ENCODE results near the gene SMPD1.
"Not testable (repeated sequence)": the region's sequence is repeated elsewhere in the genome, so short reads cannot be mapped to it uniquely, and the experiment has no call there.

SMPD1 gene

DNA sequence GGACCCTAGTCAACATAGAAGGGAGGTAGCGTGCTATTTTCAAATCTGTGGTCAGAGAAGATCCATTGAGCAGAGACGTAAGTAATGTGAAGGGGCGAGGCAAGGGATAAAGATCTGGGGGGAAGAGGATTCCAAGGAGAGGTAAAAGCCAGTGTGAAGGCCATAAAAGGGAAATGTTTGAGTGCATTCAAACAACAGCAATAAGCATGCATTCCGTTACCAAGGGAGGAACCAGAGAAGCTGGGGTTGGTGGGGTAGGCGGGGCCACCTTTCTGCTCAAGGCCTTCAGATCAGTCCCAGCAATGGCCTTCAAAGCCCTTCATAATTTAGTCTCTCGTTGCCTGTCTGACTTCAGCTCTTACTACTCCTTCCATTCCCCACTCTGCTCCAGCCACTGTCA is 18.4 kb upstream of the SMPD1 start:
- Mint-ChIP-seq H3K9me3 (no peaks in the 10 kb centered on the region), H3K27me3 (ENCODE audit: low read depth) (no peaks in the 10 kb centered on the region), H3K27ac (no peak overlapping the region), H3K36me3 (ENCODE audit: low read depth) (no peaks in the 10 kb centered on the region), H3K4me3 (no peak overlapping the region), H3K4me1 (ENCODE audit: low read depth) (peaks cover 9% of the 10 kb centered on the region)

DNA sequence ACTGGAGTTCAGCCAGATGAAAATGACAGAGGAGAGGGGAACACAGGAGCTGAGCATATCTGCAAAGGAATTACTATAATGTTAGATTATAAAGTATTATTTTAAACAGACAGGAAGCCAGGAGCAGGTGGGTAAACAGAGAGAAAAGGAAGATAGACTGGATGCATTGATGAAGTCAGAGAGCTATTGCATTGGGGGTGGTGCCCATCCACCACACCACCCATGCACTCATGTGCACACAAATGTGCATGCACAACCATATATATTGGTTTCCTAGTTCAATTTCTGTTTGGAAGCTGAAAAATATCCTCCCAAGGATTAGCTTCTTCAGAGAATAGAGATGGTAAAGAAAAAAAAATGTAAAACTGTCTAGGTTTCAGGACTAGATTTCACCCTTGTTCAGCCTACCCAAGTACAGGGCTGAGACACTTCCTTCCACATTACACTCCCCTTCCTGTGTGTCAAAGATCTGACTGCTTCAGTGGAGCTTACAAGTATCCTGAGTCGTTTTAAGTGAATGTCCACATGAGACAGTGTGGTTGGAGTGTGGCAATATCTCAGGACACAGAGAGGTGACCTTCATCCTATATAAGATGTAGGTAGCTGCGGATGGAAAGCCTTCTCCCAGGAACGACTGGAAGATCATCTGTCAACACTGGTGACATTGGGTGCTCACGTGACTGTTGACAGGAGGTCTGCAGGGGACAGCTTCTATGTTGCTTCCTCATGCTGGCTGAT is 12.2 kb upstream of the SMPD1 start:
- Mint-ChIP-seq H3K9me3 (no peaks in the 10 kb centered on the region), H3K27me3 (ENCODE audit: low read depth) (no peaks in the 10 kb centered on the region), H3K27ac (peak overlapping the region; percentile 68), H3K4me1 (ENCODE audit: low read depth) (peaks cover 28% of the 10 kb centered on the region), H3K4me3 (peak overlapping the region; percentile 40), H3K36me3 (ENCODE audit: low read depth) (no peaks in the 10 kb centered on the region)

DNA sequence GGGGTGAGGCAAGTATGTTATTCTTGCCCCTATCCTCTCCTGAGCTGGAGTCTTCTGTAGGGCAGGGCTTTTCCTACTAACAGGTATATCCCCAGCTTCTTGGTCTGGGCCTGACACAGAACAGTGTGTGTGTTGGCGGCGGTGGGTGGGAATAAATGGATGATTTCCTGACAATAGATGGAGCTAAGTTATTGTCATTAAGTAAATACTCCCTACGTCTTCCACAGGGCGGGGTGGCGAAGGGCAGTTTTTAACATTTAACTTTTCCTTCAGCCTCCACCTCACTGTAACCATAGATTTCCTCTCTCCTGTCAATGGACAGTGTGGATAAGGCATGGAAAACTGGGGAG is 11.7 kb upstream of the SMPD1 start:
- Mint-ChIP-seq H3K27me3 (ENCODE audit: low read depth) (peaks cover 4% of the 10 kb centered on the region), H3K27ac (peak overlapping the region; percentile 68), H3K9me3 (no peaks in the 10 kb centered on the region), H3K4me3 (no peak overlapping the region), H3K4me1 (ENCODE audit: low read depth) (peaks cover 28% of the 10 kb centered on the region), H3K36me3 (ENCODE audit: low read depth) (no peaks in the 10 kb centered on the region)

- Mint-ChIP-seq H3K4me1 (ENCODE audit: low read depth) (peaks cover 15% of the 10 kb centered on the region), H3K4me3 (no peak overlapping the region), H3K27me3 (ENCODE audit: low read depth) (peaks cover 27% of the 10 kb centered on the region), H3K27ac (no peak overlapping the region), H3K36me3 (ENCODE audit: low read depth) (no peaks in the 10 kb centered on the region), H3K9me3 (no peaks in the 10 kb centered on the region)
These were observed 5.1 kb upstream of the SMPD1 start for GRCh38 chr11:6385046-6385777.

- Mint-ChIP-seq H3K9me3 (no peaks in the 10 kb centered on the region), H3K4me3 (no peak overlapping the region), H3K36me3 (ENCODE audit: low read depth) (peaks cover 8% of the 10 kb centered on the region), H3K27ac (no peak overlapping the region), H3K4me1 (ENCODE audit: low read depth) (peaks cover 25% of the 10 kb centered on the region), H3K27me3 (ENCODE audit: low read depth) (peaks cover 27% of the 10 kb centered on the region)
These were observed 2.3 kb upstream of the SMPD1 start for GRCh38 chr11:6387811-6388599.

DNA sequence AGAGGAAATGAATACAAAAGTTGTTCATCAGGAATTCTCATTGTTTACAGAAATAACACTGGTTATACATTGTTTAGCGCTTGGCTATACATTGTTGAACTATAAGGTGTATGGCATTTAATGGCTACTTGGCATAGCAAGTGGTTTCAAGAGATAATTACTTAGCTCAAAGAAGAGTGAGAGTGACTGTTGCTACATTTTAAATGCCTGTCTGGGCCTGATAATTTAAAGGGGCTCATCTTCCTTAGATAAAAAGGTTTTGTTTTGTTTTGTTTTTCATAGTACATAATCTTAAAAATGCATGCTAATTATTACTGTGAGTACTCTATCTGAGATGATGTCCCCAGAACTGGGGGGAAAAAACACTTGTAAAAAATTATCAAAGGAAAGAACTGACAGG is 1.5 kb upstream of the SMPD1 start:
- Mint-ChIP-seq H3K4me3 (peak overlapping the region; percentile 93), H3K9me3 (no peaks in the 10 kb centered on the region), H3K27ac (no peak overlapping the region), H3K4me1 (ENCODE audit: low read depth) (peaks cover 27% of the 10 kb centered on the region), H3K36me3 (ENCODE audit: low read depth) (peaks cover 14% of the 10 kb centered on the region), H3K27me3 (ENCODE audit: low read depth) (peaks cover 22% of the 10 kb centered on the region)

GRCh38 chr11:6390718-6391469 is 620 bp downstream of the SMPD1 start:
- H3K27ac Mint-ChIP-seq, result peak overlapping the region; percentile 63
- peaks cover 18% of the 10 kb centered on the region for H3K36me3 Mint-ChIP-seq (ENCODE audit: low read depth)
- H3K27me3 Mint-ChIP-seq (ENCODE audit: low read depth), result peaks cover 14% of the 10 kb centered on the region
- peak overlapping the region; percentile 93 for H3K4me3 Mint-ChIP-seq
- H3K4me1 Mint-ChIP-seq (ENCODE audit: low read depth), result peaks cover 24% of the 10 kb centered on the region
- H3K9me3 Mint-ChIP-seq, result no peaks in the 10 kb centered on the region

DNA sequence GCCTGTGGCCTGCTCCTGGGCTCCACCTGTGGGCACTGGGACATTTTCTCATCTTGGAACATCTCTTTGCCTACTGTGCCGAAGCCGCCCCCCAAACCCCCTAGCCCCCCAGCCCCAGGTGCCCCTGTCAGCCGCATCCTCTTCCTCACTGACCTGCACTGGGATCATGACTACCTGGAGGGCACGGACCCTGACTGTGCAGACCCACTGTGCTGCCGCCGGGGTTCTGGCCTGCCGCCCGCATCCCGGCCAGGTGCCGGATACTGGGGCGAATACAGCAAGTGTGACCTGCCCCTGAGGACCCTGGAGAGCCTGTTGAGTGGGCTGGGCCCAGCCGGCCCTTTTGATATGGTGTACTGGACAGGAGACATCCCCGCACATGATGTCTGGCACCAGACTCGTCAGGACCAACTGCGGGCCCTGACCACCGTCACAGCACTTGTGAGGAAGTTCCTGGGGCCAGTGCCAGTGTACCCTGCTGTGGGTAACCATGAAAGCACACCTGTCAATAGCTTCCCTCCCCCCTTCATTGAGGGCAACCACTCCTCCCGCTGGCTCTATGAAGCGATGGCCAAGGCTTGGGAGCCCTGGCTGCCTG is 1.4 kb downstream of the SMPD1 start:
- H3K27ac Mint-ChIP-seq, result no peak overlapping the region
- peaks cover 24% of the 10 kb centered on the region for H3K36me3 Mint-ChIP-seq (ENCODE audit: low read depth)
- peak overlapping the region; percentile 93 for H3K4me3 Mint-ChIP-seq
- H3K4me1 Mint-ChIP-seq (ENCODE audit: low read depth), result peaks cover 24% of the 10 kb centered on the region
- H3K27me3 Mint-ChIP-seq (ENCODE audit: low read depth), result peaks cover 14% of the 10 kb centered on the region
- no peaks in the 10 kb centered on the region for H3K9me3 Mint-ChIP-seq

DNA sequence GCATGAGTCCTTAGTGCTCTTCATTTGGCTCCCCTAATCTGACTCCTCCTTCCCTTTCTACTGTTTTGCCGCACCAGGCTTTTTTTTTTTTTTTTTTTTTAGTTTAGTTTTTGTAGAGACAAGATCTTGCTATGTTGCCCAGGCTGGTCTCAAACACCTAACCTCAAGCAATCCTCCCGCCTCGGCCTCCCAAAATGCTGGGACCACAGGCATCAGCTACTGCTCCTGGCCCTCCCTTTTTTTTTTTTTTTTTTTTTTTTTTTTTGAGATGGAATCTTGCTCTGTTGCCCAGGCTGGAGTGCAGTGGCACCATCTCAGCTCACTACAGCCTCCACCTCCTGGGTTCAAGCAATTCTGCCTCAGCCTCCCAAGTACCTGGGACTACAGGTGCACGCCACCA is 2.0 kb downstream of the SMPD1 start:
- H3K4me1 Mint-ChIP-seq (ENCODE audit: low read depth), result peaks cover 24% of the 10 kb centered on the region
- H3K4me3 Mint-ChIP-seq, result peak overlapping the region; percentile 44
- H3K27me3 Mint-ChIP-seq (ENCODE audit: low read depth), result peaks cover 13% of the 10 kb centered on the region
- H3K36me3 Mint-ChIP-seq (ENCODE audit: low read depth), result peaks cover 29% of the 10 kb centered on the region
- not testable (repeated sequence) for H3K9me3 Mint-ChIP-seq, H3K27ac Mint-ChIP-seq

- H3K9me3 Mint-ChIP-seq, result no peaks in the 10 kb centered on the region
- no peak overlapping the region for H3K27ac Mint-ChIP-seq
- H3K27me3 Mint-ChIP-seq (ENCODE audit: low read depth), result peaks cover 2% of the 10 kb centered on the region
- peaks cover 24% of the 10 kb centered on the region for H3K4me1 Mint-ChIP-seq (ENCODE audit: low read depth)
- H3K36me3 Mint-ChIP-seq (ENCODE audit: low read depth), result peaks cover 43% of the 10 kb centered on the region
- no peak overlapping the region for H3K4me3 Mint-ChIP-seq
These were observed 3.9 kb downstream of the SMPD1 start for GRCh38 chr11:6393989-6394670.

- no peak overlapping the region for H3K27ac Mint-ChIP-seq
- peaks cover 53% of the 10 kb centered on the region for H3K36me3 Mint-ChIP-seq (ENCODE audit: low read depth)
- H3K9me3 Mint-ChIP-seq, result no peaks in the 10 kb centered on the region
- peaks cover 21% of the 10 kb centered on the region for H3K4me1 Mint-ChIP-seq (ENCODE audit: low read depth)
- no peaks in the 10 kb centered on the region for H3K27me3 Mint-ChIP-seq (ENCODE audit: low read depth)
- H3K4me3 Mint-ChIP-seq, result no peak overlapping the region
These were observed 5.3 kb downstream of the SMPD1 start for GRCh38 chr11:6395470-6396060.

- Mint-ChIP-seq H3K36me3 (ENCODE audit: low read depth) (peaks cover 56% of the 10 kb centered on the region), H3K9me3 (no peaks in the 10 kb centered on the region), H3K27ac (no peak overlapping the region), H3K4me1 (ENCODE audit: low read depth) (peaks cover 23% of the 10 kb centered on the region), H3K27me3 (ENCODE audit: low read depth) (no peaks in the 10 kb centered on the region), H3K4me3 (no peak overlapping the region)
These were observed 6.9 kb downstream of the SMPD1 start for GRCh38 chr11:6397156-6397555.

GRCh38 chr11:6397636-6398035 is 7.4 kb downstream of the SMPD1 start:
- no peak overlapping the region for H3K27ac Mint-ChIP-seq
- H3K4me1 Mint-ChIP-seq (ENCODE audit: low read depth), result peaks cover 27% of the 10 kb centered on the region
- no peaks in the 10 kb centered on the region for H3K9me3 Mint-ChIP-seq
- peaks cover 56% of the 10 kb centered on the region for H3K36me3 Mint-ChIP-seq (ENCODE audit: low read depth)
- H3K4me3 Mint-ChIP-seq, result no peak overlapping the region
- H3K27me3 Mint-ChIP-seq (ENCODE audit: low read depth), result no peaks in the 10 kb centered on the region
